Measurements from ENCODE around the gene LYPD6B.

LYPD6B gene

DNA sequence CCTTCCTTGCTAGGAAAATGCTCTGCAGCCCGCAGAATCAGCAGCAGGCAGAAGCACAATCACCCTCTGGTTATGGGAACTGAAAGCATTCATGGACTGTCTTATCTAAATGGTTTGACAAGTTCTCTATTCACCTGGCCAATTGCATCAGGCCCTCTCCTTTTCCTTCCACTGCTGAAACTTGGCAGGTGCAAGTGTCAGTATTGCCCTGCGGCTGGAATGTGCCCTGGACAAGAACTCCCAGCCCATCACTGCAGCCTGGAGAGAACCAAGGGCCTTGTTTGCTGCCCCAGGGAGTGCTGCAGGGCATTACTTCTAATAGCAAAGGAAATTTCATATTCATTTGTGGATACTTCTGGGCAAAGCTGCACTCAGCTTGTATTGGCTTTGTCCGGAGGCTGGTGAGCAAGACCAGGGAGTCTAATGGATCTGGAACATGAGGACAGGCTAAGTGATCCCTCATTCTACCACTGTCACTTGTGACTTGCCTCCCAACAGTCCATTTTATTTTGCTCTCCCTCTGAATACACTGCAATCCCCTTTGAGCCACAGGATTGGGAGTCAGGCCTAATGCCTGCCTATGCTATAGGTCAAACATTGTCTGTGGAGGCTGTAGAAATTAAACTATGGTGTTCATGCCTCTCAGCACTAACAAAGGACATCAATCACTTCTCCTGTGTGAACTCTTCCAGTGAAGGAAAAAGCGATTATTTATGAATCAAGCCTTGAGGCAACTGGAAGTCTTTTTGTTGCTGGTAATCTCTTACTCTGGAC, 116.9 kb downstream of the LYPD6B start:
- H3K27ac ChIP-seq: no peak overlapping the region
- no peaks in the 10 kb centered on the region for H3K36me3 ChIP-seq (ENCODE audit: insufficient read depth, low read length)
- TF ChIP-seq POLR2AphosphoS5 (IDR thresholded peaks at IDR 0.05; ENCODE audit: borderline replicate concordance, low read depth, low read length) (no peak), FOXP2 (optimal IDR thresholded peaks at IDR 0.05; ENCODE audit: control extremely low read depth, extremely low read length, insufficient read depth) (no peak), EZH2 (IDR thresholded peaks at IDR 0.05) (no peak)
- no peak overlapping the region for H3K4me3 ChIP-seq
- no peaks in the 10 kb centered on the region for H3K9me3 ChIP-seq (ENCODE audit: low read depth, low read length)
- no peak for DNase-seq (ENCODE audit: low read depth, low spot score)
- no peak overlapping the region for H3K9ac ChIP-seq (ENCODE audit: insufficient read length)

- H3K9me3 ChIP-seq (ENCODE audit: low read depth, low read length): no peaks in the 10 kb centered on the region
- no peak for DNase-seq (ENCODE audit: low read depth, low spot score)
- no peak overlapping the region for H3K27ac ChIP-seq
- no peaks in the 10 kb centered on the region for H3K36me3 ChIP-seq (ENCODE audit: insufficient read depth, low read length)
- no peak overlapping the region for H3K9ac ChIP-seq (ENCODE audit: insufficient read length)
- TF ChIP-seq POLR2AphosphoS5 (IDR thresholded peaks at IDR 0.05; ENCODE audit: borderline replicate concordance, low read depth, low read length) (no peak), EZH2 (IDR thresholded peaks at IDR 0.05) (no peak), FOXP2 (optimal IDR thresholded peaks at IDR 0.05; ENCODE audit: control extremely low read depth, extremely low read length, insufficient read depth) (no peak)
- H3K4me3 ChIP-seq: no peak overlapping the region
Measured at GRCh38 chr2:149155988-149156387, 117.5 kb downstream of the LYPD6B start.

GRCh38 chr2:149156971-149157740, 118.7 kb downstream of the LYPD6B start:
- no peak for DNase-seq (ENCODE audit: low read depth, low spot score)
- no peak overlapping the region for H3K4me3 ChIP-seq
- no peak overlapping the region for H3K9ac ChIP-seq (ENCODE audit: insufficient read length)
- no peaks in the 10 kb centered on the region for H3K9me3 ChIP-seq (ENCODE audit: low read depth, low read length)
- no peaks in the 10 kb centered on the region for H3K36me3 ChIP-seq (ENCODE audit: insufficient read depth, low read length)
- H3K27ac ChIP-seq: no peak overlapping the region
- TF ChIP-seq POLR2AphosphoS5 (IDR thresholded peaks at IDR 0.05; ENCODE audit: borderline replicate concordance, low read depth, low read length): no peak
- no peak for TF ChIP-seq EZH2 (IDR thresholded peaks at IDR 0.05)
- no peak for TF ChIP-seq FOXP2 (optimal IDR thresholded peaks at IDR 0.05; ENCODE audit: control extremely low read depth, extremely low read length, insufficient read depth)

- H3K9me3 ChIP-seq (ENCODE audit: low read depth, low read length): no peaks in the 10 kb centered on the region
- H3K27ac ChIP-seq: no peak overlapping the region
- no peaks in the 10 kb centered on the region for H3K36me3 ChIP-seq (ENCODE audit: insufficient read depth, low read length)
- TF ChIP-seq EZH2 (IDR thresholded peaks at IDR 0.05) (no peak), FOXP2 (optimal IDR thresholded peaks at IDR 0.05; ENCODE audit: control extremely low read depth, extremely low read length, insufficient read depth) (no peak), POLR2AphosphoS5 (IDR thresholded peaks at IDR 0.05; ENCODE audit: borderline replicate concordance, low read depth, low read length) (no peak)
- no peak overlapping the region for H3K9ac ChIP-seq (ENCODE audit: insufficient read length)
- no peak for DNase-seq (ENCODE audit: low read depth, low spot score)
- H3K4me3 ChIP-seq: no peak overlapping the region
Measured at GRCh38 chr2:149158957-149159356, 120.5 kb downstream of the LYPD6B start.

DNA sequence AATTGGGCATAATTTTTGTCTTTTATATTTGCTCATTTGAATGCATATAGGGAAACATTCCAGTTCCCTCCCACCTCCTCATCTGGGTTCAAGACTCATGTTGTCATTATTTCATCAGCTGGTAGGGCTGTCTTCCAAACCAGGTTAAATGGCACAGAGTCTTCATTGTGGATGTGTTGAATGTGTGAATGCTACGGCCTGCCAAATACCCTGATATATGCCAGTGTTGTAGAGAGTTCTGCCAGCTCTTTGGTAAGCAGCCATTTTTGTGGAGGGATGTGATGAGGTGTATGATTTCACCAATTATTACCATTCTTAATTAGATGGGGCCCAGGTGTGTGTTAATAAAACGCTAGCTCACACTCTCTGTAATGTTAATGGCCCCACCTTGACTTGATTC, 121.7 kb downstream of the LYPD6B start:
- no peaks in the 10 kb centered on the region for H3K9me3 ChIP-seq (ENCODE audit: low read depth, low read length)
- no peak overlapping the region for H3K4me3 ChIP-seq
- no peak overlapping the region for H3K27ac ChIP-seq
- DNase-seq (ENCODE audit: low read depth, low spot score): no peak
- no peaks in the 10 kb centered on the region for H3K36me3 ChIP-seq (ENCODE audit: insufficient read depth, low read length)
- no peak for TF ChIP-seq POLR2AphosphoS5 (IDR thresholded peaks at IDR 0.05; ENCODE audit: borderline replicate concordance, low read depth, low read length)
- TF ChIP-seq EZH2 (IDR thresholded peaks at IDR 0.05): no peak
- TF ChIP-seq FOXP2 (optimal IDR thresholded peaks at IDR 0.05; ENCODE audit: control extremely low read depth, extremely low read length, insufficient read depth): no peak
- H3K9ac ChIP-seq (ENCODE audit: insufficient read length): no peak overlapping the region

- no peak for DNase-seq (ENCODE audit: low read depth, low spot score)
- Histone ChIP-seq H3K9me3 (ENCODE audit: low read depth, low read length) (no peaks in the 10 kb centered on the region), H3K36me3 (ENCODE audit: insufficient read depth, low read length) (no peaks in the 10 kb centered on the region), H3K9ac (ENCODE audit: insufficient read length) (no peak overlapping the region), H3K27ac (no peak overlapping the region), H3K4me3 (no peak overlapping the region)
- TF ChIP-seq FOXP2 (optimal IDR thresholded peaks at IDR 0.05; ENCODE audit: control extremely low read depth, extremely low read length, insufficient read depth) (no peak), POLR2AphosphoS5 (IDR thresholded peaks at IDR 0.05; ENCODE audit: borderline replicate concordance, low read depth, low read length) (no peak), EZH2 (IDR thresholded peaks at IDR 0.05) (no peak)
Measured at GRCh38 chr2:149160701-149161217, 122.3 kb downstream of the LYPD6B start.

- H3K36me3 ChIP-seq (ENCODE audit: insufficient read depth, low read length): no peaks in the 10 kb centered on the region
- H3K4me3 ChIP-seq: no peak overlapping the region
- DNase-seq (ENCODE audit: low read depth, low spot score): no peak
- H3K9ac ChIP-seq (ENCODE audit: insufficient read length): no peak overlapping the region
- no peak overlapping the region for H3K27ac ChIP-seq
- no peaks in the 10 kb centered on the region for H3K9me3 ChIP-seq (ENCODE audit: low read depth, low read length)
- TF ChIP-seq POLR2AphosphoS5 (IDR thresholded peaks at IDR 0.05; ENCODE audit: borderline replicate concordance, low read depth, low read length) (no peak), FOXP2 (optimal IDR thresholded peaks at IDR 0.05; ENCODE audit: control extremely low read depth, extremely low read length, insufficient read depth) (no peak), EZH2 (IDR thresholded peaks at IDR 0.05) (no peak)
Measured at GRCh38 chr2:149161481-149162225, 123.2 kb downstream of the LYPD6B start.

DNA sequence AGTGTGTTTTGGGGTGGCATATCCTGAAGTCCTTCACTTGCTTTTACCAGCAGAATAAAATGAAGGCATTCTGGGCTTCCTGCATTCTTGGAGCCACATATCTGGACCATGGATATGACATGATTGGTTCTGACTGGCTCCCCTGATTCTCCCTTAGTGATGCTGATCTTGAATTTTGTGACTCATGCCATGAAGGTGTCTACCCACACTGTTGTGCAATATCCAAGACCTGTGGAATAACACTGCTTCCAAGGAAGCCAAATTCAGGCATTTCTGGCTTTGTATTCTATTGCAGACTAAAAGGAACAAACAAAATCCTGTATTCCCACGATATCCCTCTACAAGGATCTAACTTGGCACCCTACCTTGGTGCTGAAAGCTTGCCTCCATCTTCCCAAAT, 125.8 kb downstream of the LYPD6B start:
- Histone ChIP-seq H3K4me3 (no peak overlapping the region), H3K9me3 (ENCODE audit: low read depth, low read length) (no peaks in the 10 kb centered on the region), H3K27ac (no peak overlapping the region), H3K36me3 (ENCODE audit: insufficient read depth, low read length) (no peaks in the 10 kb centered on the region), H3K9ac (ENCODE audit: insufficient read length) (no peak overlapping the region)
- TF ChIP-seq EZH2 (IDR thresholded peaks at IDR 0.05) (no peak), POLR2AphosphoS5 (IDR thresholded peaks at IDR 0.05; ENCODE audit: borderline replicate concordance, low read depth, low read length) (no peak), FOXP2 (optimal IDR thresholded peaks at IDR 0.05; ENCODE audit: control extremely low read depth, extremely low read length, insufficient read depth) (no peak)
- DNase-seq (ENCODE audit: low read depth, low spot score): no peak
